GM19238 (cell line): Measurements from ENCODE around the gene B3GALT6.
"Not testable (repeated sequence)": the region's sequence is repeated elsewhere in the genome, so short reads cannot be mapped to it uniquely, and the experiment has no call there.

Experiments used
- DNase-seq: peaks from one replicate; pipeline ENCODE4 v3.0.0; 2011; ENCODE audit warnings: low spot score; ENCODE audit not compliant: insufficient read length

Gene B3GALT6

GRCh38 chr1:1243266-1243660 lies 11.2 kb downstream of the B3GALT6 start:
- no peak for DNase-seq

DNA sequence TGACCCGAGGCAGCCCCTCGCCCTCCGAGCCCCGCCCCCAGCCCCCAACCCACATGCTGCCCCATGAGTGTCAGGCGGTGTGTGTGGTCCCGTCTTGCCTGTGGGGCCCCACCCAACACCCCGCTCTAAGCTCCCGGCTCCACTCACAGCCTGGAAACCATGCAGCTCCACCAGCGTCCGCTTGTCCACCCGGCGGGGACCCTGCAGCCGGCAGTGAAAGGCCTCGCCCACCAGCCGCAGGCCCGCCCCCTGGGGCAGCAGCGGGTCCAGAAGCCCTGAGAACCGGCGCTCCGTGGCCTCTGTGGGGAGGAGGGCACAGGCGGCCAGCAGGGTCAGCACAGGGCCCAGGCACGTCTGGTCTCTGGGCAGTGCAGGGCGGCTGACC lies 11.8 kb downstream of the B3GALT6 start:
- no peak for DNase-seq

- no peak for DNase-seq
Measured at GRCh38 chr1:1244192-1244811, 12.3 kb downstream of the B3GALT6 start.

GRCh38 chr1:1245178-1245816 lies 13.3 kb downstream of the B3GALT6 start:
- DNase-seq = no peak

DNA sequence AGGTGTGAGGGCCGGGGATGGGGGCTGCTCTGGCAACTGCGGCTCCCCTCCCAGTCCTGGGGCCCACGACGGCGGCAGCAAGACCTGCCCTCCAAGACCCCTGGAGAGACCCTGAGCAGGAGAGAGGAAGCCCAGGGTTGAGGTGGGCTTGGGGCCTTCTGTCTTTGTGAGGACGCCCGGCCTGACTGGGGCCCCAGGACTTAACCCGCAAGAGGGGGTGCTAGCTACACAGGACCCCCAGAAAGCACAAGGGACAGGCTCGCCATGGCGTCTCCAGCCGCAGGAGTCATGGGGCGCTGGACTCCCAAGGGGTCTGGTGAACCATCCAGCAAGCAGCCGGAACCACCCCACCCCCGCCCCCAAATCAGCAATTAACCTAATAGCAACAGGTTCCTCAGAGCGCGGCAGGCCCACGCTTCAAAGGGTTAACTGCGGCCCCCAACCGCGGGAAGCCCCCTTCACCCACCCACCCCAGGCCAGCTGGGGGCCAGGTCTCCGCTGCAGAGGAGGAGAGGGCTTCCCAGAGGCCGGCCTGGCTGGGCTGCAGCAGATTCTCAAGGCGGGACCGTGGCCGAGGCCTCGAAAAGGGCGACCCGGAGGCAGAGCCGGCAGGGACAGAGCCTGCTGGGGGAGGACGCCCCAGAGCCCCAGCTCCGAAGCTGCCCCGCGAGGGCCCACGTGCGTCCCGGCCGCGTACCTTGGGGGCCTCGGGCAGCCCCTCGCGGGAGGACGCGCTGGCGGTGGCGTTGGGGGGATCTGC lies 14.0 kb downstream of the B3GALT6 start:
- DNase-seq = no peak

GRCh38 chr1:1246577-1247340 lies 14.7 kb downstream of the B3GALT6 start, which contains the start of gene C1QTNF12:
TSS of gene C1QTNF12 (minus strand) at chr1:1246722. CDS start at chr1:1246690, 32 bp downstream.
- no peak for DNase-seq

DNA sequence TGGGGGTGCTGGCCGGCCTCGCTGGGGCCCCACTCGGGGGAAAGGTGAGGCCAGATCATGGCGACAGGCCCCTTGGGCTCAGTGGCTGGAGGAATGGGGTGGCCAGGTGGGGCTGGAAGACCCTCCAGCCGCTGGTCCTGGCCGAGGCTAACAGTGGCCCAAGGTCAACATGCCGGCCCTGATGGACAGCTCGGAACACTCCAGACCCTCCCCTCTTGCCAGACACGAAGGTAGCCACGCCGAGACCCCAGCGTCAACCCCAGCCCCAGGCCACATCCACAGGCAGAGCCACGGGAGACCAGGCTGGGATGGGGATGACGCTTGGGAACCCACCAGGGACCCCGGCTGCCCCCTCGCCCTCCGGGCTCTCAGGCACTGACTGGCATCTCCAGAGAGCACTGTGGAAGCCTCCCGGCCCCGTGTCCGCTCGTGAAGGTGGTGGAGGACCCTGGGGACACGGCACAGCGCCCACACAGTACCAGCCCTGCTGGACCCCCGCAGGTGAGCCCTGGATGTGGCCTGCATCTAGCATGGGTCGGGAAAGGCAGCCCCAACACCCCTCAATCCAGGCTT lies 15.4 kb downstream of the B3GALT6 start:
- no peak for DNase-seq

GRCh38 chr1:1248009-1248913 lies 16.2 kb downstream of the B3GALT6 start:
- not testable (repeated sequence) for DNase-seq

GRCh38 chr1:1250786-1251284 lies 18.8 kb downstream of the B3GALT6 start:
- peak; percentile 71 for DNase-seq

DNA sequence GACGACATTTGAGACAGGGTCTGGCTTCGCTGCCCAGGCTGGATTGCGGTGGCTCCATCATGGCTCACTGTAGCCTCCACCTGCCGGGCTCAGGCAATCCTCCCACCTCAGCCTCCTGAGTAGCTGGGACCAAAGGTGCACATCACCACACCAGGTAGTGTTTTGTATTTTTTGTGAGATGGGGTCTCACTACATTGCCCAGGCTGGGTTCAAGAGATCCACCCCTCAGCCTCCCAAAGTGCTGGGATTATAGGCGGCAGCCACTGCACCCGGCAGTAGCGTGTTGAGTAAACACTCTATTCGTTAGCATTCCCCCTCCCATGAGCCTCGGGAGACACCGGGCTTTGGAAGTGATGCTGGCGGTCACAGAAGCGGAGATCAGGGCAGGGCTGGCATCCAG lies 21.3 kb downstream of the B3GALT6 start:
- DNase-seq = no peak

- no peak for DNase-seq
Measured at GRCh38 chr1:1253972-1254666, 22.1 kb downstream of the B3GALT6 start.

DNA sequence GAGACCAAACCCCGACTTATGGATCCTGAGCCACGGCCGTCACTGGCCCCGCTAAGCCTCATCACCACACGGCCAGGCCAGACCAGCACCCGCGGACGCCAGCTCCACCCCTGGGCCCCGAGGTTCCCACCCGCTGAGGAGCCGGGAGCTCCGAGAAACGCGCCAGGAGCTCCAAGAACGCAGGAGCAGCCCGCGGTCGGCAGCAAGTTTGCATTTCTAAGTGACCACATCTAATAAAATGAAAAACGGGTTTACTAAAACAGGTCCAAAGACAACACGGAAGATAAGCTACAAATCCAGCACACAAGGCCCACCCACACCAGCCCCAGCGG lies 22.6 kb downstream of the B3GALT6 start:
- DNase-seq = no peak

GRCh38 chr1:1255078-1255477 lies 23.0 kb downstream of the B3GALT6 start:
- no peak for DNase-seq

GRCh38 chr1:1255611-1256010 lies 23.6 kb downstream of the B3GALT6 start:
- DNase-seq = no peak

DNA sequence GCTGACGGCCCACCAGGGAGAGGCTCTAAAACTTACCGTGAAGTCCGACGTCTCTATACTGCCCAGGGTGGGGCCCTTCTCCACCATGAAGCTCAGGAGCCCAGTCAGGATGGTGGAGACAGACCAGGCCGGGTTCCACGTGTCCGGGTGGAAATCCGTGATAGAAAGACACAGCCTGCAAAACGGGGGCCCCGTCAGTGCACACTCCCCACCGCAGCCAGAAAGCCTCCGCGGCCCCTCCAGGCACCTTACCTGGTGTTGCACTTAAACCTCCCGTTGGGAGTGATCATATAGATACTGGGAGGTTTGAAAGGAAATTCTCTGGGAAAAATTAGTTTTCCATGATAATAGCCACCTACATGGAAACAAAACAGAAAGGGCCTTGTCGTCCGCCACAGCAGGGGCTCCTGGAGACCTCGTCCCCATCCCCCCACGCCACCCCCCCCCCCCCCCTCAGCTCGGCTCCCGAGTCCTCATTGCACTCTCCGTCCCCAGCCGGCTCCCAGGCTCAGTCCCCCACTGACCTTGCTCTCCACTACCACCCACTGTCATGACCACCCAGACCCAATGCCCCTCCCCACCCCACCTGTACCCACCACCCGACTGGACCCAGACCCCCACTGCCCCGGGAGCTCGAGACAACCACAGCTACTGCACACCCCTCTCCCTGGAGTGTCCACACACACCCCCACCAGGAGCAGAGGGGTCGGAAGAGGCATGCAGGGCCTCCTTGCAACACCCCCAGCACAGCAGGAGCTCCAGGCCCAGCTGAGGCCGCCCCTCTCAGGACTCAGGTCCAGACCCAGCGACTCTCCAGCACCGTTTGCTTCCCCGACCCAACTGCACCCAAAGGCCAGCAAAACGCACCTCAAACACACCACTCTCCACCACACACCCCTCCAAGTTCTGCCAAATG lies 25.2 kb downstream of the B3GALT6 start:
- DNase-seq = no peak

GRCh38 chr1:1259119-1259488 lies 27.1 kb downstream of the B3GALT6 start:
- DNase-seq = no peak

DNA sequence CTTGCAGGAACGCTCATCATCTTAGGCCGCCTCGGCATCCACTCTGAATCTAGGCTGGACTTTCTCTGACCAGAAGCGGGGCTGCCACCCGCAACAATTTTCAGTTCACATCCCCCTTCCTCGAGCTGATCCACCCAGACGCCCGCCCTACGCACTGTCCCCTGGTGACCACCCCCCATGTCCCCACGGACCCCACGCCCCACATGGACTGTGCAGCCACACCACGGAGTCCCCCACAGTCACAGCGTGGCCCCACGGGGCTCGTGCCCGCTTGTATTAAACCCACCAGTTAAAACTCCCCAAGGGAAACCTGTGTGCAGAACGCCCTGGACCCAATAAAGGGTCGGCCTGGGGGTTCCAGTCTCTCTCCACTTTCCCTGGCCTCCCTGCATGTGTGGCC lies 27.5 kb downstream of the B3GALT6 start:
- no peak for DNase-seq

- no peak for DNase-seq
Measured at GRCh38 chr1:1259951-1260600, 28.0 kb downstream of the B3GALT6 start.
